Stimulated activated naive CD8-positive, alpha-beta T cell treated with anti-CD3 and anti-CD28 coated beads, Interleukin-15, Interleukin-2, amounts not matched to agents 100 ng/mL and 50 ng/mL, for 24 hours (primary cell): Measurements from ENCODE around the gene EN1.

Source experiments
- H3K27ac Mint-ChIP-seq: one replicate; pipeline ENCODE4 v1.8.0; 2021; ENCODE audit warnings: mild to moderate bottlenecking, mixed read lengths
- H3K27me3 Mint-ChIP-seq: one replicate; pipeline ENCODE4 v1.8.0; 2021; ENCODE audit warnings: mixed read lengths
- H3K36me3 Mint-ChIP-seq: one replicate; pipeline ENCODE4 v1.8.0; 2021; ENCODE audit warnings: low read depth, mixed read lengths
- H3K4me1 Mint-ChIP-seq: one replicate; pipeline ENCODE4 v1.8.0; 2021; ENCODE audit warnings: low read depth, mixed read lengths
- H3K4me3 Mint-ChIP-seq: one replicate; pipeline ENCODE4 v1.8.0; 2021; ENCODE audit warnings: mild to moderate bottlenecking, mixed read lengths
- H3K9me3 Mint-ChIP-seq: one replicate; pipeline ENCODE4 v1.8.0; 2021; ENCODE audit warnings: mixed read lengths

The EN1 gene

GRCh38 chr2:118859157-118859770 lies 11.8 kb upstream of the EN1 start:
- Mint-ChIP-seq H3K27me3 (peaks cover 68% of the 10 kb centered on the region), H3K27ac (no peak overlapping the region), H3K4me3 (no peak overlapping the region), H3K4me1 (peaks cover 16% of the 10 kb centered on the region), H3K36me3 (no peaks in the 10 kb centered on the region), H3K9me3 (no peaks in the 10 kb centered on the region)

- Mint-ChIP-seq H3K27ac (no peak overlapping the region), H3K4me1 (peaks cover 16% of the 10 kb centered on the region), H3K36me3 (no peaks in the 10 kb centered on the region), H3K27me3 (peaks cover 69% of the 10 kb centered on the region), H3K4me3 (no peak overlapping the region), H3K9me3 (no peaks in the 10 kb centered on the region)
These were observed 11.2 kb upstream of the EN1 start for GRCh38 chr2:118858485-118859156.

GRCh38 chr2:118857677-118858484 lies 10.4 kb upstream of the EN1 start:
- Mint-ChIP-seq H3K36me3 (no peaks in the 10 kb centered on the region), H3K9me3 (no peaks in the 10 kb centered on the region), H3K4me3 (no peak overlapping the region), H3K4me1 (peaks cover 16% of the 10 kb centered on the region), H3K27ac (peak overlapping the region; percentile 1), H3K27me3 (peaks cover 73% of the 10 kb centered on the region)

GRCh38 chr2:118856978-118857676 lies 9.7 kb upstream of the EN1 start:
- H3K27ac Mint-ChIP-seq = no peak overlapping the region
- no peaks in the 10 kb centered on the region for H3K9me3 Mint-ChIP-seq
- H3K4me1 Mint-ChIP-seq = peaks cover 16% of the 10 kb centered on the region
- H3K27me3 Mint-ChIP-seq = peaks cover 71% of the 10 kb centered on the region
- no peaks in the 10 kb centered on the region for H3K36me3 Mint-ChIP-seq
- H3K4me3 Mint-ChIP-seq = no peak overlapping the region

- Mint-ChIP-seq H3K4me3 (peak overlapping the region; percentile 47), H3K27ac (no peak overlapping the region), H3K9me3 (no peaks in the 10 kb centered on the region), H3K27me3 (peaks cover 71% of the 10 kb centered on the region), H3K4me1 (peaks cover 16% of the 10 kb centered on the region), H3K36me3 (no peaks in the 10 kb centered on the region)
These were observed 9.0 kb upstream of the EN1 start for GRCh38 chr2:118856330-118856977.

GRCh38 chr2:118855451-118856279 lies 8.2 kb upstream of the EN1 start:
- H3K4me3 Mint-ChIP-seq = peak overlapping the region; percentile 47

GRCh38 chr2:118854507-118855345 lies 7.3 kb upstream of the EN1 start:
- peaks cover 16% of the 10 kb centered on the region for H3K4me1 Mint-ChIP-seq
- H3K9me3 Mint-ChIP-seq = no peaks in the 10 kb centered on the region
- H3K4me3 Mint-ChIP-seq = peak overlapping the region; percentile 17
- no peak overlapping the region for H3K27ac Mint-ChIP-seq
- H3K27me3 Mint-ChIP-seq = peaks cover 71% of the 10 kb centered on the region
- H3K36me3 Mint-ChIP-seq = no peaks in the 10 kb centered on the region

More at GRCh38 chr2:118855451-118856279, 8.2 kb upstream of the EN1 start:
- Mint-ChIP-seq H3K27me3 (peaks cover 71% of the 10 kb centered on the region), H3K36me3 (no peaks in the 10 kb centered on the region), H3K4me1 (peaks cover 16% of the 10 kb centered on the region), H3K9me3 (no peaks in the 10 kb centered on the region), H3K27ac (no peak overlapping the region)

GRCh38 chr2:118853651-118854291 lies 6.3 kb upstream of the EN1 start:
- H3K27me3 Mint-ChIP-seq = peaks cover 75% of the 10 kb centered on the region
- H3K4me3 Mint-ChIP-seq = peak overlapping the region; percentile 17
- peaks cover 19% of the 10 kb centered on the region for H3K4me1 Mint-ChIP-seq
- no peaks in the 10 kb centered on the region for H3K36me3 Mint-ChIP-seq
- peak overlapping the region; percentile 78 for H3K27ac Mint-ChIP-seq
- no peaks in the 10 kb centered on the region for H3K9me3 Mint-ChIP-seq

- no peak overlapping the region for H3K4me3 Mint-ChIP-seq
- no peaks in the 10 kb centered on the region for H3K9me3 Mint-ChIP-seq
- peaks cover 22% of the 10 kb centered on the region for H3K4me1 Mint-ChIP-seq
- no peak overlapping the region for H3K27ac Mint-ChIP-seq
- no peaks in the 10 kb centered on the region for H3K36me3 Mint-ChIP-seq
- peaks cover 80% of the 10 kb centered on the region for H3K27me3 Mint-ChIP-seq
These were observed 5.7 kb upstream of the EN1 start for GRCh38 chr2:118853129-118853640.

GRCh38 chr2:118852605-118853128 lies 5.2 kb upstream of the EN1 start:
- Mint-ChIP-seq H3K36me3 (no peaks in the 10 kb centered on the region), H3K4me3 (no peak overlapping the region), H3K27ac (no peak overlapping the region), H3K4me1 (peaks cover 25% of the 10 kb centered on the region), H3K9me3 (no peaks in the 10 kb centered on the region), H3K27me3 (peaks cover 79% of the 10 kb centered on the region)

- Mint-ChIP-seq H3K9me3 (no peaks in the 10 kb centered on the region), H3K4me3 (no peak overlapping the region), H3K27ac (no peak overlapping the region), H3K36me3 (peaks cover 4% of the 10 kb centered on the region), H3K4me1 (peaks cover 26% of the 10 kb centered on the region), H3K27me3 (peaks cover 83% of the 10 kb centered on the region)
These were observed 4.2 kb upstream of the EN1 start for GRCh38 chr2:118851650-118852049.

- Mint-ChIP-seq H3K9me3 (no peaks in the 10 kb centered on the region), H3K4me3 (no peak overlapping the region), H3K27me3 (peaks cover 78% of the 10 kb centered on the region), H3K4me1 (peaks cover 21% of the 10 kb centered on the region), H3K36me3 (peaks cover 4% of the 10 kb centered on the region), H3K27ac (no peak overlapping the region)
These were observed 3.5 kb upstream of the EN1 start for GRCh38 chr2:118850901-118851415.
